H9 (cell line): Measurements from ENCODE around the gene DPH5. TPM values are rescaled to one million over a fixed set of nuclear protein-coding genes. Genes with fewer than 3 reads are reported as not detected.

ENCODE experiments used
- DNase-seq: peaks from one replicate; pipeline ENCODE4 v3.0.0-alpha.2; 2017
- H2AFZ ChIP-seq: one replicate; pipeline ENCODE4 v1.6.1; 2013; ENCODE audit warnings: mild to moderate bottlenecking, low read length, control low read depth, moderate library complexity
- H2AK5ac ChIP-seq: 2 replicates; pipeline ENCODE4 v1.6.1; 2013; ENCODE audit warnings: low read length, control low read depth, mixed read lengths; ENCODE audit not compliant: insufficient read length
- H2BK120ac ChIP-seq: one replicate; pipeline ENCODE4 v1.6.1; 2013; ENCODE audit warnings: low read depth, mild to moderate bottlenecking, low read length, control low read depth, inconsistent platforms; ENCODE audit not compliant: poor library complexity, severe bottlenecking
- H2BK12ac ChIP-seq: 2 replicates; pipeline ENCODE4 v1.6.1; 2013; ENCODE audit warnings: low read length, control low read depth, mixed read lengths, low read depth; ENCODE audit not compliant: insufficient read length
- H2BK15ac ChIP-seq: 2 replicates; pipeline ENCODE4 v1.6.1; 2013; ENCODE audit warnings: low read depth, low read length, control low read depth
- H2BK20ac ChIP-seq: one replicate; pipeline ENCODE4 v1.6.1; 2013; ENCODE audit warnings: low read depth, mild to moderate bottlenecking, low read length, control low read depth, inconsistent platforms; ENCODE audit not compliant: poor library complexity, severe bottlenecking
- H2BK5ac ChIP-seq: 2 replicates; pipeline ENCODE4 v1.6.1; 2013; ENCODE audit warnings: low read length, control low read depth, mixed read lengths; ENCODE audit not compliant: insufficient read length
- H3K14ac ChIP-seq: 2 replicates; pipeline ENCODE4 v1.6.1; 2013; ENCODE audit warnings: low read length, control low read depth; ENCODE audit not compliant: insufficient read depth
- H3K18ac ChIP-seq: 2 replicates; pipeline ENCODE4 v1.6.1; 2013; ENCODE audit warnings: low read depth, mild to moderate bottlenecking, mixed read lengths, low read length, control low read depth; ENCODE audit not compliant: insufficient read length
- H3K23ac ChIP-seq: 2 replicates; pipeline ENCODE4 v1.6.1; 2013; ENCODE audit warnings: low read length, control low read depth, mixed read lengths, low read depth; ENCODE audit not compliant: insufficient read length
- H3K23me2 ChIP-seq: 2 replicates; pipeline ENCODE4 v1.6.1; 2013; ENCODE audit warnings: low read depth, mild to moderate bottlenecking, mixed read lengths, low read length, control low read depth; ENCODE audit not compliant: insufficient read length, poor library complexity, severe bottlenecking
- H3K27ac ChIP-seq: 2 replicates; pipeline ENCODE4 v1.5.1; 2013; ENCODE audit warnings: low read length, control low read depth, mixed read lengths, low read depth; ENCODE audit not compliant: insufficient read length
- H3K27me3 ChIP-seq: 2 replicates; pipeline ENCODE4 v1.6.1; 2013; ENCODE audit warnings: low read length, control low read depth, inconsistent platforms; ENCODE audit not compliant: insufficient read depth
- H3K4ac ChIP-seq: 2 replicates; pipeline ENCODE4 v1.6.1; 2013; ENCODE audit warnings: low read depth, mild to moderate bottlenecking, control low read depth, inconsistent platforms, low read length, moderate library complexity
- H3K4me1 ChIP-seq: 2 replicates; pipeline ENCODE4 v1.6.1; 2013; ENCODE audit warnings: low read length, control low read depth, inconsistent platforms; ENCODE audit not compliant: insufficient read depth
- H3K4me2 ChIP-seq: 2 replicates; pipeline ENCODE4 v1.6.1; 2013; ENCODE audit warnings: low read length, control low read depth, mixed read lengths; ENCODE audit not compliant: insufficient read length, insufficient read depth
- H3K56ac ChIP-seq: 2 replicates; pipeline ENCODE4 v1.6.1; 2013; ENCODE audit warnings: low read depth, mild to moderate bottlenecking, mixed read lengths, low read length, control low read depth; ENCODE audit not compliant: insufficient read length
- H3K79me1 ChIP-seq: 2 replicates; pipeline ENCODE4 v1.6.1; 2013; ENCODE audit warnings: low read depth, mild to moderate bottlenecking, moderate library complexity, low read length, control low read depth, inconsistent platforms; ENCODE audit not compliant: insufficient read depth, poor library complexity, severe bottlenecking
- H3K79me2 ChIP-seq: 2 replicates; pipeline ENCODE4 v1.6.1; 2013; ENCODE audit warnings: low read length, control low read depth, inconsistent platforms; ENCODE audit not compliant: insufficient read depth
- H3K9ac ChIP-seq: 2 replicates; pipeline ENCODE4 v1.6.1; 2013; ENCODE audit warnings: low read length, control low read depth, mixed read lengths; ENCODE audit not compliant: insufficient read length; ENCODE audit errors: extremely low read depth
- H3K9me3 ChIP-seq: one replicate; pipeline ENCODE4 v1.6.1; 2013; ENCODE audit warnings: low read depth, low read length, inconsistent platforms; ENCODE audit not compliant: control insufficient read depth
- H3T11ph ChIP-seq: one replicate; pipeline ENCODE4 v1.6.1; 2013; ENCODE audit warnings: mild to moderate bottlenecking, low read length, control low read depth, inconsistent platforms
- H4K20me1 ChIP-seq: one replicate; pipeline ENCODE4 v1.6.1; 2013; ENCODE audit not compliant: control insufficient read depth, insufficient read length, insufficient read depth
- H4K5ac ChIP-seq: 2 replicates; pipeline ENCODE4 v1.6.1; 2013; ENCODE audit warnings: low read depth, mild to moderate bottlenecking, mixed read lengths, low read length, control low read depth; ENCODE audit not compliant: insufficient read length
- H4K8ac ChIP-seq: replicated peaks from 2 replicates; pipeline ENCODE4 v1.6.1; 2013; ENCODE audit warnings: low read length, control low read depth, mixed read lengths, low read depth; ENCODE audit not compliant: insufficient read length
- H4K91ac ChIP-seq: 2 replicates; pipeline ENCODE4 v1.6.1; 2013; ENCODE audit warnings: low read depth, mild to moderate bottlenecking, moderate library complexity, mixed read lengths, low read length, control low read depth; ENCODE audit not compliant: insufficient read length
- H3K27ac Mint-ChIP-seq, 3 experiments: 2 replicates in 2 of 3; 3 replicates in 1 of 3; pipeline ENCODE4 v1.8.0; 2020 to 2021; ENCODE audit warnings: mixed read lengths in 3 of 3, mild to moderate bottlenecking in 1 of 3, moderate library complexity in 1 of 3
- H3K27me3 Mint-ChIP-seq: 2 replicates; pipeline ENCODE4 v1.8.0; 2021; ENCODE audit warnings: low read depth, mild to moderate bottlenecking, moderate library complexity, mixed read lengths
- H3K36me3 Mint-ChIP-seq, 3 experiments: 2 replicates in 2 of 3; 3 replicates in 1 of 3; pipeline ENCODE4 v1.8.0; 2020 to 2021; ENCODE audit warnings: low read depth in 3 of 3, mixed read lengths in 3 of 3; ENCODE audit not compliant: insufficient read depth in 1 of 3
- H3K4me1 Mint-ChIP-seq, 2 experiments: 2 replicates each; pipeline ENCODE4 v1.8.0; 2020; ENCODE audit warnings: mixed read lengths in 2 of 2
- H3K4me3 Mint-ChIP-seq, 2 experiments: 2 replicates in 1 of 2; 3 replicates in 1 of 2; pipeline ENCODE4 v1.8.0; 2020 to 2021; ENCODE audit warnings: mild to moderate bottlenecking in 2 of 2, mixed read lengths in 2 of 2, moderate library complexity in 1 of 2
- H3K9me3 Mint-ChIP-seq, 2 experiments: 2 replicates in 1 of 2; 3 replicates in 1 of 2; pipeline ENCODE4 v1.8.0; 2020; ENCODE audit warnings: mild to moderate bottlenecking in 2 of 2, mixed read lengths in 2 of 2, moderate library complexity in 1 of 2
- CTCF ChIP-seq: fragments of 200-600 bp; sonication (generic); conservative IDR thresholded peaks from 3 replicates; pipeline ENCODE4 v1.8.0; 2021; ENCODE audit warnings: antibody characterized with exemption, mild to moderate bottlenecking
- WGBS: extraction: QIAGEN DNeasy Blood & Tissue Kit; methylation state at CpG from one replicate; pipeline ENCODE4 v1.1.7; 2013; ENCODE audit warnings: missing lambda C conversion rate, low lambda C conversion rate, mixed read lengths; ENCODE audit not compliant: insufficient read length; ENCODE audit errors: extremely low coverage; 5-methylcytosine and 5-hydroxymethylcytosine counted together
- total RNA-seq: library from RNA; stranded (reverse); gene quantifications from 2 replicates; pipeline ENCODE4 v1.2.1, GENCODE V29; 2021

The DPH5 gene
- total RNA-seq, 1 experiment from 2014 or later = 49.4 TPM

DNA sequence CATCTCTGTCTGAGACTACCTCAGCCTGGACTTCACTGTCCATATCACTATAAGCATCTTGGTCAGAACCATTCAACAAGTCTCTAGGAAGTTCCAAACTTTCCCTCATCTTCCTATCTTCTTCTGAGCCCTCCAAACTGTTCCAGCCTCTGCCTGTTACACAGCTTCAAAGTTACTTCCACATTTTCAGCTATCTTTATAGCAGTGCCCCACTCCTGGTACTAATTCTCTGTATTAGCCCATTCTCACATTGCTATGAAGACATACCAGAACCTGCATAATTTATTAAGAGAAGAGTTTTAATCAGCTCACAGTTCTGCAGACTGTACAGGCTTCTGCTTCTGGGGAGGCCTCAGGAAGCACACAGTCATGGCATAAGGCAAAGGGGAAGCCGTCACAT is 15.7 kb upstream of the DPH5 start:
- no peak overlapping the region for H2BK12ac ChIP-seq
- H3K79me1 ChIP-seq = no peaks in the 10 kb centered on the region
- H4K5ac ChIP-seq = no peak overlapping the region
- no peak overlapping the region for H3K56ac ChIP-seq
- H3K18ac ChIP-seq = no peak overlapping the region
- no peak overlapping the region for H2BK20ac ChIP-seq
- no peaks in the 10 kb centered on the region for H4K20me1 ChIP-seq
- Mint-ChIP-seq H3K9me3 (peaks cover 24 to 32% of the 10 kb centered on the region in 2 experiments), H3K4me1 (peaks cover 0 to under 1% of the 10 kb centered on the region in 2 experiments; a peak in 3 of 4 replicates), H3K4me3 (no peak overlapping the region), H3K27ac (no peak overlapping the region), H3K36me3 (peaks cover 34 to 41% (median 40%) of the 10 kb centered on the region in 3 experiments), H3K27me3 (no peaks in the 10 kb centered on the region)
- H4K91ac ChIP-seq = no peak overlapping the region
- no peak overlapping the region for H3K4me2 ChIP-seq
- no peak overlapping the region for H3K23ac ChIP-seq
- no peak overlapping the region for H4K8ac ChIP-seq
- H2AFZ ChIP-seq = no peak overlapping the region
- H2AK5ac ChIP-seq = no peak overlapping the region
- no peak overlapping the region for H3K27ac ChIP-seq
- H2BK15ac ChIP-seq = no peak overlapping the region
- H3K23me2 ChIP-seq = no peaks in the 10 kb centered on the region
- no peak for TF ChIP-seq CTCF
- no peaks in the 10 kb centered on the region for H3K27me3 ChIP-seq
- DNase-seq = no peak
- H2BK120ac ChIP-seq = no peak overlapping the region
- H3K79me2 ChIP-seq = no peaks in the 10 kb centered on the region
- no peaks in the 10 kb centered on the region for H3K4me1 ChIP-seq
- H2BK5ac ChIP-seq = no peak overlapping the region
- no CpG with 5 or more reads among the region's 1 CpG for WGBS
- no peak overlapping the region for H3K9ac ChIP-seq
- peaks cover 15% of the 10 kb centered on the region for H3K9me3 ChIP-seq
- no peak overlapping the region for H3K14ac ChIP-seq
- H3T11ph ChIP-seq = no peak overlapping the region
- H3K4ac ChIP-seq = no peak overlapping the region
